Measurements from ENCODE around the gene SCARB1.

The SCARB1 gene

GRCh38 chr12:124872068-124872719 is 8.5 kb upstream of the SCARB1 start:
- TF ChIP-seq EP300 (IDR thresholded peaks at IDR 0.05; ENCODE audit: borderline replicate concordance) (no peak), CEBPB (IDR thresholded peaks at IDR 0.05) (no peak), EGR1 (IDR thresholded peaks at IDR 0.05) (no peak), FOXM1 (IDR thresholded peaks at IDR 0.05; ENCODE audit: borderline replicate concordance, low read depth) (no peak), TAF1 (IDR thresholded peaks at IDR 0.05; ENCODE audit: low read depth) (no peak), MAX (IDR thresholded peaks at IDR 0.05) (no peak), TEAD4 (IDR thresholded peaks at IDR 0.05) (no peak), RAD21 (IDR thresholded peaks at IDR 0.05; ENCODE audit: low read depth) (no peak), TCF12 (IDR thresholded peaks at IDR 0.05; ENCODE audit: low read depth) (no peak), CREB1 (IDR thresholded peaks at IDR 0.05; ENCODE audit: low read depth) (no peak), ZBTB7A (IDR thresholded peaks at IDR 0.05; ENCODE audit: low read depth) (no peak), NFIC (IDR thresholded peaks at IDR 0.05) (no peak), YY1 (IDR thresholded peaks at IDR 0.05; ENCODE audit: low read depth) (no peak)
- TF ChIP-seq, protein P1, sequence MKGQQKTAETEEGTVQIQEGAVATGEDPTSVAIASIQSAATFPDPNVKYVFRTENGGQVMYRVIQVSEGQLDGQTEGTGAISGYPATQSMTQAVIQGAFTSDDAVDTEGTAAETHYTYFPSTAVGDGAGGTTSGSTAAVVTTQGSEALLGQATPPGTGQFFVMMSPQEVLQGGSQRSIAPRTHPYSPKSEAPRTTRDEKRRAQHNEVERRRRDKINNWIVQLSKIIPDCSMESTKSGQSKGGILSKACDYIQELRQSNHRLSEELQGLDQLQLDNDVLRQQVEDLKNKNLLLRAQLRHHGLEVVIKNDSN (IDR thresholded peaks at IDR 0.05): no peak

- TF ChIP-seq EP300 (IDR thresholded peaks at IDR 0.05; ENCODE audit: borderline replicate concordance): no peak
- no peak for TF ChIP-seq YY1 (IDR thresholded peaks at IDR 0.05; ENCODE audit: low read depth)
- TF ChIP-seq MAX (IDR thresholded peaks at IDR 0.05): no peak
- TF ChIP-seq FOXM1 (IDR thresholded peaks at IDR 0.05; ENCODE audit: borderline replicate concordance, low read depth): no peak
- TF ChIP-seq TEAD4 (IDR thresholded peaks at IDR 0.05): no peak
Measured at GRCh38 chr12:124871297-124871696, 7.6 kb upstream of the SCARB1 start.

GRCh38 chr12:124870515-124870914 is 6.9 kb upstream of the SCARB1 start:
- TF ChIP-seq ZBTB7A (IDR thresholded peaks at IDR 0.05; ENCODE audit: low read depth) (no peak), RAD21 (IDR thresholded peaks at IDR 0.05; ENCODE audit: low read depth) (no peak), TCF12 (IDR thresholded peaks at IDR 0.05; ENCODE audit: low read depth) (no peak), CEBPB (IDR thresholded peaks at IDR 0.05) (no peak), YY1 (IDR thresholded peaks at IDR 0.05; ENCODE audit: low read depth) (no peak), FOXM1 (IDR thresholded peaks at IDR 0.05; ENCODE audit: borderline replicate concordance, low read depth) (no peak), NFIC (IDR thresholded peaks at IDR 0.05) (no peak), CREB1 (IDR thresholded peaks at IDR 0.05; ENCODE audit: low read depth) (no peak), EGR1 (IDR thresholded peaks at IDR 0.05) (no peak), TAF1 (IDR thresholded peaks at IDR 0.05; ENCODE audit: low read depth) (no peak), TEAD4 (IDR thresholded peaks at IDR 0.05) (no peak), EP300 (IDR thresholded peaks at IDR 0.05; ENCODE audit: borderline replicate concordance) (no peak), MAX (IDR thresholded peaks at IDR 0.05) (no peak)
- TF ChIP-seq, protein P1 (IDR thresholded peaks at IDR 0.05): no peak
- TF ChIP-seq, protein P2, sequence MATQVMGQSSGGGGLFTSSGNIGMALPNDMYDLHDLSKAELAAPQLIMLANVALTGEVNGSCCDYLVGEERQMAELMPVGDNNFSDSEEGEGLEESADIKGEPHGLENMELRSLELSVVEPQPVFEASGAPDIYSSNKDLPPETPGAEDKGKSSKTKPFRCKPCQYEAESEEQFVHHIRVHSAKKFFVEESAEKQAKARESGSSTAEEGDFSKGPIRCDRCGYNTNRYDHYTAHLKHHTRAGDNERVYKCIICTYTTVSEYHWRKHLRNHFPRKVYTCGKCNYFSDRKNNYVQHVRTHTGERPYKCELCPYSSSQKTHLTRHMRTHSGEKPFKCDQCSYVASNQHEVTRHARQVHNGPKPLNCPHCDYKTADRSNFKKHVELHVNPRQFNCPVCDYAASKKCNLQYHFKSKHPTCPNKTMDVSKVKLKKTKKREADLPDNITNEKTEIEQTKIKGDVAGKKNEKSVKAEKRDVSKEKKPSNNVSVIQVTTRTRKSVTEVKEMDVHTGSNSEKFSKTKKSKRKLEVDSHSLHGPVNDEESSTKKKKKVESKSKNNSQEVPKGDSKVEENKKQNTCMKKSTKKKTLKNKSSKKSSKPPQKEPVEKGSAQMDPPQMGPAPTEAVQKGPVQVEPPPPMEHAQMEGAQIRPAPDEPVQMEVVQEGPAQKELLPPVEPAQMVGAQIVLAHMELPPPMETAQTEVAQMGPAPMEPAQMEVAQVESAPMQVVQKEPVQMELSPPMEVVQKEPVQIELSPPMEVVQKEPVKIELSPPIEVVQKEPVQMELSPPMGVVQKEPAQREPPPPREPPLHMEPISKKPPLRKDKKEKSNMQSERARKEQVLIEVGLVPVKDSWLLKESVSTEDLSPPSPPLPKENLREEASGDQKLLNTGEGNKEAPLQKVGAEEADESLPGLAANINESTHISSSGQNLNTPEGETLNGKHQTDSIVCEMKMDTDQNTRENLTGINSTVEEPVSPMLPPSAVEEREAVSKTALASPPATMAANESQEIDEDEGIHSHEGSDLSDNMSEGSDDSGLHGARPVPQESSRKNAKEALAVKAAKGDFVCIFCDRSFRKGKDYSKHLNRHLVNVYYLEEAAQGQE (IDR thresholded peaks at IDR 0.05; ENCODE audit: low read depth): no peak

DNA sequence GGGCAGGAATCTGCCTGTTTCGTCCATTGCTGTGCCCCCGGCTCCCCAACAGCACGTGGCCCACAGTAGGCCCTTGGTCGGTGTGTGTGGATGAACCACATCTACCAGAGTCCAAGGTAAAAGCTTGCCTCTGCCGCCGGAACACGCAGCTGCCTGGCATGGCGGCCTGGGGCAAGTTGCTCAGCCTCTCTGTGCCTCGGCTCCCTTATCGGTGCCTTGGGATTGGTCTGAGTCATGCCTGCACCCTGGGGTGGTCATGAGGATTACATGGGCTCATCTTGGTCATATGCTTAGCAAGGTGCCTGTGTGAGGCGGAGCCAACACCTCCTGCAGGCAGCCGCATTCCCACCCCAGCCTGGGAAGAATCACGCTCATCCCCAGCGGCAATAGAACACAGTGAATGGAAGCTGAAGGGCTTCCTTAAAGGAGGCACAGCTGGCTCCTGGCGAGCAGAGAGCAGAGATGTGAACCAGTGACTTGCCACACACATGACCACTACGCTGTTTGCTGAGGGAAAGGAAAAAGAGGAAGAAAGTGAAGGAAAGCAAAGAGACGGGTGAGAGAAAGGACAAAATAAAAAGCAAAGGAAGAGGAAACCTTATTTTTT is 5.5 kb upstream of the SCARB1 start:
- TF ChIP-seq CEBPB (IDR thresholded peaks at IDR 0.05) (no peak), EGR1 (IDR thresholded peaks at IDR 0.05) (no peak), ZBTB7A (IDR thresholded peaks at IDR 0.05; ENCODE audit: low read depth) (no peak), TAF1 (IDR thresholded peaks at IDR 0.05; ENCODE audit: low read depth) (no peak), FOXM1 (IDR thresholded peaks at IDR 0.05; ENCODE audit: borderline replicate concordance, low read depth) (no peak), TEAD4 (IDR thresholded peaks at IDR 0.05) (no peak), RAD21 (IDR thresholded peaks at IDR 0.05; ENCODE audit: low read depth) (no peak), TCF12 (IDR thresholded peaks at IDR 0.05; ENCODE audit: low read depth) (no peak), YY1 (IDR thresholded peaks at IDR 0.05; ENCODE audit: low read depth) (no peak)
- TF ChIP-seq, protein P2 (IDR thresholded peaks at IDR 0.05; ENCODE audit: low read depth): no peak
- TF ChIP-seq, protein P1 (IDR thresholded peaks at IDR 0.05): no peak

All from Ishikawa (cell line).